Urinary bladder (tissue), 4 donors: Measurements from ENCODE around the gene SERP2. TPM values are rescaled to one million over a fixed set of nuclear protein-coding genes. Genes with fewer than 3 reads are reported as not detected.
A peak's percentile ranks its signal among the peaks of the same experiment; 100 is the strongest.
"Not testable (repeated sequence)": the region's sequence is repeated elsewhere in the genome, so short reads cannot be mapped to it uniquely, and the experiment has no call there.

ENCODE experiments used
- DNase-seq: peaks from one replicate; pipeline ENCODE4 v3.0.0-alpha.2; 2015; ENCODE audit errors: extremely low spot score
- H3K27ac ChIP-seq: one replicate; pipeline ENCODE4 v1.5.1; 2013; ENCODE audit warnings: low read depth, mild to moderate bottlenecking, moderate library complexity
- H3K36me3 ChIP-seq: one replicate; pipeline ENCODE4 v1.6.1; 2013; ENCODE audit warnings: mild to moderate bottlenecking, moderate library complexity; ENCODE audit not compliant: insufficient read depth
- H3K4me1 ChIP-seq: one replicate; pipeline ENCODE4 v1.6.1; 2013; ENCODE audit warnings: mild to moderate bottlenecking, moderate library complexity; ENCODE audit not compliant: insufficient read depth
- H3K4me3 ChIP-seq: one replicate; pipeline ENCODE4 v1.5.1; 2013; ENCODE audit warnings: low read depth, low read length
- WGBS: extraction: QIAGEN DNeasy Blood & Tissue Kit; methylation state at CpG from one replicate; pipeline ENCODE4 v1.1.7; 2013; 5-methylcytosine and 5-hydroxymethylcytosine counted together
- polyA plus RNA-seq: library from polyadenylated mRNA; stranded (reverse); fragments of 200-250 nt; gene quantifications from one replicate; pipeline ENCODE4 v1.2.3, GENCODE V29; 2013
- total RNA-seq: library from RNA; depleted of rRNA; stranded (reverse); fragments of >200 nt; gene quantifications from one replicate; pipeline ENCODE4 v1.2.3, GENCODE V29; 2014
- donor health status: healthy with polysubstance abuse.
- donor health status: healthy.

SERP2 gene
- total RNA-seq (2.6 TPM), polyA plus RNA-seq (5.7 TPM)

- WGBS: 3% methylated on average over 82 of the region's 83 CpGs
- no peak for DNase-seq
- no peaks in the 10 kb centered on the region for H3K36me3 ChIP-seq
- H3K4me3 ChIP-seq: peak within 1 kb of the TSS; percentile 85
- no peaks in the 10 kb centered on the region for H3K4me1 ChIP-seq
- H3K27ac ChIP-seq: no peak within 1 kb of the TSS
Observed at GRCh38 chr13:44373601-44374347, at the start of gene SERP2. Gene SERP2, plus strand, starts transcription at chr13:44373824. Its CDS starts 202 bp downstream, at chr13:44374026.

GRCh38 chr13:44326961-44327360 lies 46.7 kb upstream of the SERP2 start:
- Histone ChIP-seq H3K36me3 (no peaks in the 10 kb centered on the region), H3K27ac (no peak overlapping the region), H3K4me1 (no peaks in the 10 kb centered on the region), H3K4me3 (no peak overlapping the region)
- DNase-seq: no peak
- 95% methylated on average over 2 of the region's 2 CpGs for WGBS

- not testable (repeated sequence) for H3K4me3 ChIP-seq, DNase-seq, H3K4me1 ChIP-seq, H3K36me3 ChIP-seq, H3K27ac ChIP-seq
Observed at GRCh38 chr13:44329041-44329440, 44.6 kb upstream of the SERP2 start.

- no peak for DNase-seq
- Histone ChIP-seq H3K4me1 (no peaks in the 10 kb centered on the region), H3K27ac (no peak overlapping the region), H3K4me3 (no peak overlapping the region), H3K36me3 (no peaks in the 10 kb centered on the region)
- WGBS: 93% methylated on average over 10 of the region's 10 CpGs
Observed at GRCh38 chr13:44329909-44330545, 43.6 kb upstream of the SERP2 start.

GRCh38 chr13:44331446-44331845 lies 42.2 kb upstream of the SERP2 start:
- H3K4me3 ChIP-seq: no peak overlapping the region
- H3K27ac ChIP-seq: no peak overlapping the region
- H3K36me3 ChIP-seq: no peaks in the 10 kb centered on the region
- 80% methylated on average over 4 of the region's 4 CpGs for WGBS
- DNase-seq: no peak
- no peaks in the 10 kb centered on the region for H3K4me1 ChIP-seq

- H3K4me3 ChIP-seq: no peak overlapping the region
- H3K36me3 ChIP-seq: no peaks in the 10 kb centered on the region
- WGBS: 18% methylated on average over 7 of the region's 7 CpGs
- H3K27ac ChIP-seq: no peak overlapping the region
- DNase-seq: peak; percentile 59
- H3K4me1 ChIP-seq: no peaks in the 10 kb centered on the region
Observed at GRCh38 chr13:44331912-44332851, 41.4 kb upstream of the SERP2 start.

- H3K4me1 ChIP-seq: no peaks in the 10 kb centered on the region
- WGBS: 82% methylated on average over 5 of the region's 5 CpGs
- H3K27ac ChIP-seq: no peak overlapping the region
- no peaks in the 10 kb centered on the region for H3K36me3 ChIP-seq
- no peak for DNase-seq
- H3K4me3 ChIP-seq: no peak overlapping the region
Observed at GRCh38 chr13:44333950-44334655, 39.5 kb upstream of the SERP2 start.

- H3K4me1 ChIP-seq: no peaks in the 10 kb centered on the region
- H3K27ac ChIP-seq: no peak overlapping the region
- DNase-seq: no peak
- no peak overlapping the region for H3K4me3 ChIP-seq
- H3K36me3 ChIP-seq: no peaks in the 10 kb centered on the region
- 94% methylated on average over 2 of the region's 2 CpGs for WGBS
Observed at GRCh38 chr13:44334751-44335150, 38.9 kb upstream of the SERP2 start.

GRCh38 chr13:44336934-44337333 lies 36.7 kb upstream of the SERP2 start:
- WGBS: 89% methylated on average over 4 of the region's 4 CpGs
- no peak for DNase-seq
- H3K27ac ChIP-seq: no peak overlapping the region
- no peaks in the 10 kb centered on the region for H3K4me1 ChIP-seq
- H3K36me3 ChIP-seq: no peaks in the 10 kb centered on the region
- no peak overlapping the region for H3K4me3 ChIP-seq

GRCh38 chr13:44337581-44337980 lies 36.0 kb upstream of the SERP2 start:
- Histone ChIP-seq H3K36me3 (no peaks in the 10 kb centered on the region), H3K27ac (no peak overlapping the region), H3K4me3 (no peak overlapping the region), H3K4me1 (no peaks in the 10 kb centered on the region)
- 91% methylated on average over 4 of the region's 4 CpGs for WGBS
- no peak for DNase-seq

- Histone ChIP-seq H3K4me3 (no peak overlapping the region), H3K4me1 (no peaks in the 10 kb centered on the region), H3K27ac (no peak overlapping the region), H3K36me3 (no peaks in the 10 kb centered on the region)
- 91% methylated on average over 2 of the region's 2 CpGs for WGBS
- no peak for DNase-seq
Observed at GRCh38 chr13:44340508-44340907, 33.1 kb upstream of the SERP2 start.

- 94% methylated on average over 1 of the region's 1 CpG for WGBS
- H3K27ac ChIP-seq: no peak overlapping the region
- no peaks in the 10 kb centered on the region for H3K4me1 ChIP-seq
- no peak overlapping the region for H3K4me3 ChIP-seq
- no peaks in the 10 kb centered on the region for H3K36me3 ChIP-seq
- DNase-seq: no peak
Observed at GRCh38 chr13:44342741-44343140, 30.9 kb upstream of the SERP2 start.

- no peak for DNase-seq
- Histone ChIP-seq H3K4me3 (no peak overlapping the region), H3K27ac (no peak overlapping the region), H3K4me1 (no peaks in the 10 kb centered on the region), H3K36me3 (no peaks in the 10 kb centered on the region)
Observed at GRCh38 chr13:44346534-44346933, 27.1 kb upstream of the SERP2 start.
